HEK293T (cell line): Measurements from ENCODE around the gene PCP4L1.

Experiments used
- ARNT ChIP-seq: fragments of 450-650 bp; IDR thresholded peaks from 2 replicates; pipeline ENCODE4 v1.6.1; 2017; ENCODE audit warnings: mild to moderate bottlenecking
- BHLHE40 ChIP-seq: fragments of 450-650 bp; IDR thresholded peaks from 2 replicates; pipeline ENCODE4 v1.6.1; 2016; ENCODE audit warnings: mild to moderate bottlenecking, moderate library complexity, borderline replicate concordance
- CTBP1 ChIP-seq: fragments of 450-650 bp; IDR thresholded peaks from 2 replicates; pipeline ENCODE4 v1.6.1; 2016; ENCODE audit warnings: borderline replicate concordance
- ELF4 ChIP-seq: fragments of 450-650 bp; IDR thresholded peaks from 2 replicates; pipeline ENCODE4 v1.6.1; 2017; ENCODE audit warnings: antibody characterized with exemption
- FOXA1 ChIP-seq: fragments of 450-650 bp; IDR thresholded peaks from 2 replicates; pipeline ENCODE4 v1.6.1; 2016; ENCODE audit warnings: mild to moderate bottlenecking
- FOXM1 ChIP-seq: fragments of 450-650 bp; IDR thresholded peaks from 2 replicates; pipeline ENCODE4 v1.6.1; 2017; ENCODE audit warnings: mild to moderate bottlenecking, borderline replicate concordance
- HDGF ChIP-seq: fragments of 450-650 bp; IDR thresholded peaks from 2 replicates; pipeline ENCODE4 v1.6.1; 2017; ENCODE audit warnings: antibody characterized with exemption, borderline replicate concordance
- NFRKB ChIP-seq: fragments of 450-650 bp; IDR thresholded peaks from 2 replicates; pipeline ENCODE4 v1.6.1; 2016; ENCODE audit warnings: mild to moderate bottlenecking, moderate library complexity
- SP1 ChIP-seq: fragments of 450-650 bp; IDR thresholded peaks from 2 replicates; pipeline ENCODE4 v1.6.1; 2017
- SUZ12 ChIP-seq: fragments of 450-650 bp; IDR thresholded peaks from 2 replicates; pipeline ENCODE4 v1.6.1; 2016; ENCODE audit warnings: mild to moderate bottlenecking
- TARDBP ChIP-seq: fragments of 450-650 bp; IDR thresholded peaks from 2 replicates; pipeline ENCODE4 v1.6.1; 2016
- ZNF384 ChIP-seq: fragments of 450-650 bp; IDR thresholded peaks from 2 replicates; pipeline ENCODE4 v1.6.1; 2016

DNA sequence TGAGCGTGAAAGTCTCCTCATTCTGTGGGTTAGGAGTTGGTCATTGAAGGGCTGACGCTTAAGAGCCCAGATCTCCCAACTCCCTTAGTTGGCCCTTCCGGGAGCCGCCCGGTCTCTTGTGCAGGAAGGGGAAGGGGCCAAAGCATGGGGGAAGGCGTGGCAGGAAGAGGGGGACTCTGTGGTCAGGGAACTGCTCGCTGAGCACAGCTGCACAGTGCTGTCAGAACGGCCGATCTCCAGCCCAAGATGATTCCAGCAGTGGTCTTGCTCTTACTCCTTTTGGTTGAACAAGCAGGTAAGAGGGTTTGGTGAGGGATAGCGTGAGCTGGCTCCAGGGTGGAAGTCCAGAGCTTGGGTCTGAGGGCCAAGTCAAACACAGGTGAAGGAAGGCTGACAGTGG is 43.5 kb upstream of the PCP4L1 start, which contains the start of gene FCER1G:
- no peak for TF ChIP-seq FOXM1
- no peak for TF ChIP-seq BHLHE40
- no peak for TF ChIP-seq CTBP1
- TF ChIP-seq ZNF384: no peak
- no peak for TF ChIP-seq ARNT
- no peak for TF ChIP-seq SP1
- no peak for TF ChIP-seq ELF4
- TF ChIP-seq HDGF: no peak
- no peak for TF ChIP-seq FOXA1
- TF ChIP-seq TARDBP: no peak
- TF ChIP-seq SUZ12: no peak
- no peak for TF ChIP-seq NFRKB
